HepG2 (cell line): ENCODE results near the gene INSR. TPM values are rescaled to one million over a fixed set of nuclear protein-coding genes. Genes with fewer than 3 reads are reported as not detected.

ENCODE experiments used
- MTA1 ChIP-seq: sonication (generic); formaldehyde crosslinking; IDR thresholded peaks from 2 replicates; pipeline ENCODE4 v1.4.0; 2020; ENCODE audit warnings: missing genetic modification reagents, mild to moderate bottlenecking, borderline replicate concordance
- MYC ChIP-seq: sonication (generic); formaldehyde crosslinking; IDR thresholded peaks from 2 replicates; pipeline ENCODE4 v1.9.0; 2021; ENCODE audit warnings: missing genetic modification reagents, borderline replicate concordance
- RFXANK ChIP-seq: IDR thresholded peaks from 2 replicates; pipeline ENCODE4 v1.6.1; 2016
- ZNF12 ChIP-seq: sonication (generic); formaldehyde crosslinking; IDR thresholded peaks from 2 replicates; pipeline ENCODE4 v1.5.0; 2020; ENCODE audit warnings: missing genetic modification reagents
- ZNF337 ChIP-seq: sonication (generic); formaldehyde crosslinking; IDR thresholded peaks from 2 replicates; pipeline ENCODE4 v1.5.1; 2020; ENCODE audit warnings: missing genetic modification reagents, low read depth, mild to moderate bottlenecking, borderline replicate concordance
- ZNF350 ChIP-seq: sonication (generic); formaldehyde crosslinking; IDR thresholded peaks from 2 replicates; pipeline ENCODE4 v1.4.0; 2020; ENCODE audit warnings: mild to moderate bottlenecking, low read depth, missing genetic modification reagents, borderline replicate concordance
- ZNF468 ChIP-seq: sonication (generic); formaldehyde crosslinking; IDR thresholded peaks from 2 replicates; pipeline ENCODE4 v1.8.0; 2022; ENCODE audit warnings: mild to moderate bottlenecking, moderate library complexity, missing genetic modification reagents
- ZNF598 ChIP-seq: sonication (generic); formaldehyde crosslinking; IDR thresholded peaks from 2 replicates; pipeline ENCODE4 v1.5.1; 2020; ENCODE audit warnings: mild to moderate bottlenecking, missing genetic modification reagents, borderline replicate concordance
- polyA plus RNA-seq, 8 experiments: library from polyadenylated mRNA; depleted of rRNA in 3 of 8; stranded (reverse) in 7 of 8; unstranded in 1 of 8; fragments of >200 nt; fragmentation: Illumina TruSeq in 4 of 8; extraction: Trizol in 4 of 8; gene quantifications; 2 replicates each; pipeline versions ENCODE4 v1.2.1 to v1.2.3, GENCODE V29; 2011 to 2016; ENCODE audit warnings: low read depth in 4 of 8, missing spikeins in 1 of 8, mixed read lengths in 1 of 8; ENCODE audit not compliant: insufficient read depth in 1 of 8
- total RNA-seq, 5 experiments: library from RNA; depleted of rRNA; stranded (reverse); fragments of >200 nt; fragmentation: Illumina TruSeq; extraction: Trizol; gene quantifications; 2 replicates each; pipeline ENCODE4 v1.2.3, GENCODE V29; 2016; ENCODE audit warnings: low read depth in 1 of 5
- TF ChIP-seq, protein P1 (sequence below): sonication (generic); formaldehyde crosslinking; IDR thresholded peaks from 2 replicates; pipeline ENCODE4 v1.8.0; 2022; ENCODE audit warnings: mild to moderate bottlenecking, missing genetic modification reagents, borderline replicate concordance
- TF ChIP-seq, protein P2 (sequence below): sonication (generic); formaldehyde crosslinking; IDR thresholded peaks from 2 replicates; pipeline ENCODE4 v1.8.0; 2022; ENCODE audit warnings: mild to moderate bottlenecking, missing genetic modification reagents; ENCODE audit not compliant: insufficient replicate concordance
- TF ChIP-seq, protein P3 (sequence below): sonication (generic); formaldehyde crosslinking; IDR thresholded peaks from 2 replicates; pipeline ENCODE4 v1.9.0; 2021; ENCODE audit warnings: missing genetic modification reagents, borderline replicate concordance
- TF ChIP-seq, protein P4 (sequence below): sonication (generic); formaldehyde crosslinking; IDR thresholded peaks from 2 replicates; pipeline ENCODE4 v1.8.0; 2023; ENCODE audit warnings: mild to moderate bottlenecking, missing genetic modification reagents
- TF ChIP-seq, protein P5 (sequence below): sonication (generic); formaldehyde crosslinking; IDR thresholded peaks from 2 replicates; pipeline ENCODE4 v1.4.0; 2020; ENCODE audit warnings: missing genetic modification reagents
- TF ChIP-seq, protein P6 (sequence below): IDR thresholded peaks from 2 replicates; pipeline ENCODE4 v1.6.1; 2016; ENCODE audit warnings: missing genetic modification reagents, missing compliant biosample characterization

The INSR gene
- total and polyA plus RNA-seq, 2 of the 13 experiments (the other 11 are each of a cell fraction or from before 2014, with no cell fraction given): 24.2 to 29.8 TPM

DNA sequence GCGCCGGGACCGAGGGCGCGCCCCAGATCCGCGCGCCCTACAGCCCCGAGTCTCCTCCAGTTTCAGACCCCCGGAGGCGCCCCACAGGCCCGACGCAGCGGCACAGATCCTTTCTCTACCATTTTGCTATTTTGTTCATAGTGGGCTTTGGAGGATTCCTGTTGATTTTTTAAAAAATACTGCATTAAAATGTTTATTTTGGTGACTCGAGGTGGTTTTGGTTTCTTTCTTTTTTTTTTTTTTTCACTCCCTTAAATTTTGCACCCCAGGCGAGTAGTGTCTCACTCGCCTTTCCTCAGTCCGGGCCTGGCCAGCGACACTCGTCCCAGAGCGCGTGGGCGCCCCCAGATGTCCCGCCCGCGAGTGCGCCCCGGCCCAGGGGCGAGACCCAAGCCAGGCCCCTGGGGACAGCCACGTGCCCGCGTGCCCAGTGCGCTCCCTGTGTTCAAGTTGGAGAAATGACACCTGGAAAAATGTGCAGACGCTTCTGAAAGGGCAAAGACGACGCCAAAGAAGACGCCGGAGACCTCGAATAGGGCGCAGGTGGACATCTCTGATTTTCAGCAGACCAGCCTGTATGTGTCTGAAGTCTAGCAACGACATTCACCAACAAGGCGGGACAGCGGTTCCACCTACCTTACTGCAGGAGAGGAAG lies 471 bp upstream of the INSR start (continued):
- TF ChIP-seq, protein P1, sequence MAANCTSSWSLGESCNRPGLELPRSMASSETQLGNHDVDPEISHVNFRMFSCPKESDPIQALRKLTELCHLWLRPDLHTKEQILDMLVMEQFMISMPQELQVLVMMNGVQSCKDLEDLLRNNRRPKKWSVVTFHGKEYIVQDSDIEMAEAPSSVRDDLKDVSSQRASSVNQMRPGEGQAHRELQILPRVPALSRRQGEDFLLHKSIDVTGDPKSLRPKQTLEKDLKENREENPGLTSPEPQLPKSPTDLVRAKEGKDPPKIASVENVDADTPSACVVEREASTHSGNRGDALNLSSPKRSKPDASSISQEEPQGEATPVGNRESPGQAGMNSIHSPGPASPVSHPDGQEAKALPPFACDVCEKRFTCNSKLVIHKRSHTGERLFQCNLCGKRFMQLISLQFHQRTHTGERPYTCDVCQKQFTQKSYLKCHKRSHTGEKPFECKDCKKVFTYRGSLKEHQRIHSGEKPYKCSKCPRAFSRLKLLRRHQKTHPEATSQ: peak; percentile 20; the same call in 1 of the 2 replicates
- TF ChIP-seq MTA1 (CRISPR knock-in tag) (peak; percentile 53; the same call in 1 of the 2 replicates), ZNF12 (CRISPR knock-in tag) (0 out of 2 replicates have a peak, but pooled peaks have one; percentile 38), MYC (peak; percentile 89), ZNF468 (CRISPR knock-in tag) (no peak), ZNF350 (CRISPR knock-in tag) (no peak), ZNF598 (CRISPR knock-in tag) (peak; percentile 87; the same call in 1 of the 2 replicates), ZNF337 (CRISPR knock-in tag) (no peak), RFXANK (CRISPR knock-in tag) (no peak)
- TF ChIP-seq, protein P2, sequence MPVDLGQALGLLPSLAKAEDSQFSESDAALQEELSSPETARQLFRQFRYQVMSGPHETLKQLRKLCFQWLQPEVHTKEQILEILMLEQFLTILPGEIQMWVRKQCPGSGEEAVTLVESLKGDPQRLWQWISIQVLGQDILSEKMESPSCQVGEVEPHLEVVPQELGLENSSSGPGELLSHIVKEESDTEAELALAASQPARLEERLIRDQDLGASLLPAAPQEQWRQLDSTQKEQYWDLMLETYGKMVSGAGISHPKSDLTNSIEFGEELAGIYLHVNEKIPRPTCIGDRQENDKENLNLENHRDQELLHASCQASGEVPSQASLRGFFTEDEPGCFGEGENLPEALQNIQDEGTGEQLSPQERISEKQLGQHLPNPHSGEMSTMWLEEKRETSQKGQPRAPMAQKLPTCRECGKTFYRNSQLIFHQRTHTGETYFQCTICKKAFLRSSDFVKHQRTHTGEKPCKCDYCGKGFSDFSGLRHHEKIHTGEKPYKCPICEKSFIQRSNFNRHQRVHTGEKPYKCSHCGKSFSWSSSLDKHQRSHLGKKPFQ: peak; percentile 65
- TF ChIP-seq, protein P3, sequence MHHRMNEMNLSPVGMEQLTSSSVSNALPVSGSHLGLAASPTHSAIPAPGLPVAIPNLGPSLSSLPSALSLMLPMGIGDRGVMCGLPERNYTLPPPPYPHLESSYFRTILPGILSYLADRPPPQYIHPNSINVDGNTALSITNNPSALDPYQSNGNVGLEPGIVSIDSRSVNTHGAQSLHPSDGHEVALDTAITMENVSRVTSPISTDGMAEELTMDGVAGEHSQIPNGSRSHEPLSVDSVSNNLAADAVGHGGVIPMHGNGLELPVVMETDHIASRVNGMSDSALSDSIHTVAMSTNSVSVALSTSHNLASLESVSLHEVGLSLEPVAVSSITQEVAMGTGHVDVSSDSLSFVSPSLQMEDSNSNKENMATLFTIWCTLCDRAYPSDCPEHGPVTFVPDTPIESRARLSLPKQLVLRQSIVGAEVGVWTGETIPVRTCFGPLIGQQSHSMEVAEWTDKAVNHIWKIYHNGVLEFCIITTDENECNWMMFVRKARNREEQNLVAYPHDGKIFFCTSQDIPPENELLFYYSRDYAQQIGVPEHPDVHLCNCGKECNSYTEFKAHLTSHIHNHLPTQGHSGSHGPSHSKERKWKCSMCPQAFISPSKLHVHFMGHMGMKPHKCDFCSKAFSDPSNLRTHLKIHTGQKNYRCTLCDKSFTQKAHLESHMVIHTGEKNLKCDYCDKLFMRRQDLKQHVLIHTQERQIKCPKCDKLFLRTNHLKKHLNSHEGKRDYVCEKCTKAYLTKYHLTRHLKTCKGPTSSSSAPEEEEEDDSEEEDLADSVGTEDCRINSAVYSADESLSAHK (CRISPR knock-in tag): no peak
- TF ChIP-seq, protein P4, sequence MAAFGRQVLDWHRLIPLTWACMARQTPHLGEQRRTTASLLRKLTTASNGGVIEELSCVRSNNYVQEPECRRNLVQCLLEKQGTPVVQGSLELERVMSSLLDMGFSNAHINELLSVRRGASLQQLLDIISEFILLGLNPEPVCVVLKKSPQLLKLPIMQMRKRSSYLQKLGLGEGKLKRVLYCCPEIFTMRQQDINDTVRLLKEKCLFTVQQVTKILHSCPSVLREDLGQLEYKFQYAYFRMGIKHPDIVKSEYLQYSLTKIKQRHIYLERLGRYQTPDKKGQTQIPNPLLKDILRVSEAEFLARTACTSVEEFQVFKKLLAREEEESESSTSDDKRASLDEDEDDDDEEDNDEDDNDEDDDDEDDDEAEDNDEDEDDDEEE (CRISPR knock-in tag): no peak
- TF ChIP-seq, protein P5, sequence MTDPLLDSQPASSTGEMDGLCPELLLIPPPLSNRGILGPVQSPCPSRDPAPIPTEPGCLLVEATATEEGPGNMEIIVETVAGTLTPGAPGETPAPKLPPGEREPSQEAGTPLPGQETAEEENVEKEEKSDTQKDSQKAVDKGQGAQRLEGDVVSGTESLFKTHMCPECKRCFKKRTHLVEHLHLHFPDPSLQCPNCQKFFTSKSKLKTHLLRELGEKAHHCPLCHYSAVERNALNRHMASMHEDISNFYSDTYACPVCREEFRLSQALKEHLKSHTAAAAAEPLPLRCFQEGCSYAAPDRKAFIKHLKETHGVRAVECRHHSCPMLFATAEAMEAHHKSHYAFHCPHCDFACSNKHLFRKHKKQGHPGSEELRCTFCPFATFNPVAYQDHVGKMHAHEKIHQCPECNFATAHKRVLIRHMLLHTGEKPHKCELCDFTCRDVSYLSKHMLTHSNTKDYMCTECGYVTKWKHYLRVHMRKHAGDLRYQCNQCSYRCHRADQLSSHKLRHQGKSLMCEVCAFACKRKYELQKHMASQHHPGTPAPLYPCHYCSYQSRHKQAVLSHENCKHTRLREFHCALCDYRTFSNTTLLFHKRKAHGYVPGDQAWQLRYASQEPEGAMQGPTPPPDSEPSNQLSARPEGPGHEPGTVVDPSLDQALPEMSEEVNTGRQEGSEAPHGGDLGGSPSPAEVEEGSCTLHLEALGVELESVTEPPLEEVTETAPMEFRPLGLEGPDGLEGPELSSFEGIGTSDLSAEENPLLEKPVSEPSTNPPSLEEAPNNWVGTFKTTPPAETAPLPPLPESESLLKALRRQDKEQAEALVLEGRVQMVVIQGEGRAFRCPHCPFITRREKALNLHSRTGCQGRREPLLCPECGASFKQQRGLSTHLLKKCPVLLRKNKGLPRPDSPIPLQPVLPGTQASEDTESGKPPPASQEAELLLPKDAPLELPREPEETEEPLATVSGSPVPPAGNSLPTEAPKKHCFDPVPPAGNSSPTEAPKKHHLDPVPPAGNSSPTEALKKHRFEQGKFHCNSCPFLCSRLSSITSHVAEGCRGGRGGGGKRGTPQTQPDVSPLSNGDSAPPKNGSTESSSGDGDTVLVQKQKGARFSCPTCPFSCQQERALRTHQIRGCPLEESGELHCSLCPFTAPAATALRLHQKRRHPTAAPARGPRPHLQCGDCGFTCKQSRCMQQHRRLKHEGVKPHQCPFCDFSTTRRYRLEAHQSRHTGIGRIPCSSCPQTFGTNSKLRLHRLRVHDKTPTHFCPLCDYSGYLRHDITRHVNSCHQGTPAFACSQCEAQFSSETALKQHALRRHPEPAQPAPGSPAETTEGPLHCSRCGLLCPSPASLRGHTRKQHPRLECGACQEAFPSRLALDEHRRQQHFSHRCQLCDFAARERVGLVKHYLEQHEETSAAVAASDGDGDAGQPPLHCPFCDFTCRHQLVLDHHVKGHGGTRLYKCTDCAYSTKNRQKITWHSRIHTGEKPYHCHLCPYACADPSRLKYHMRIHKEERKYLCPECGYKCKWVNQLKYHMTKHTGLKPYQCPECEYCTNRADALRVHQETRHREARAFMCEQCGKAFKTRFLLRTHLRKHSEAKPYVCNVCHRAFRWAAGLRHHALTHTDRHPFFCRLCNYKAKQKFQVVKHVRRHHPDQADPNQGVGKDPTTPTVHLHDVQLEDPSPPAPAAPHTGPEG (CRISPR knock-in tag): peak; percentile 87; the same call in 1 of the 2 replicates
- TF ChIP-seq, protein P6, sequence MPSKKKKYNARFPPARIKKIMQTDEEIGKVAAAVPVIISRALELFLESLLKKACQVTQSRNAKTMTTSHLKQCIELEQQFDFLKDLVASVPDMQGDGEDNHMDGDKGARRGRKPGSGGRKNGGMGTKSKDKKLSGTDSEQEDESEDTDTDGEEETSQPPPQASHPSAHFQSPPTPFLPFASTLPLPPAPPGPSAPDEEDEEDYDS (CRISPR knock-in tag): peak; percentile 16; the same call in 1 of the 2 replicates
